HG02938 (cell line): Measurements from ENCODE around the gene AK1.
"Not testable (repeated sequence)": the region's sequence is repeated elsewhere in the genome, so short reads cannot be mapped to it uniquely, and the experiment has no call there.

ENCODE experiments used
- ATAC-seq: cut with Tn5 transposase; IDR thresholded peaks from one replicate; pipeline ENCODE4 v1.9.1; 2021; ENCODE audit warnings: mild to moderate bottlenecking, moderate library complexity; ENCODE audit not compliant: unreplicated experiment

AK1 gene

GRCh38 chr9:127884976-127885490, 7.6 kb upstream of the AK1 start:
- no peak for ATAC-seq

- no peak for ATAC-seq
Measured at GRCh38 chr9:127884427-127884911, 7.0 kb upstream of the AK1 start.

- no peak for ATAC-seq
Measured at GRCh38 chr9:127883959-127884358, 6.5 kb upstream of the AK1 start.

- ATAC-seq, result not testable (repeated sequence)
Measured at GRCh38 chr9:127881715-127882114, 4.2 kb upstream of the AK1 start.

GRCh38 chr9:127880143-127880542, 2.7 kb upstream of the AK1 start:
- no peak for ATAC-seq

GRCh38 chr9:127878652-127879390, 1.3 kb upstream of the AK1 start:
- no peak for ATAC-seq

- ATAC-seq, result no peak
Measured at GRCh38 chr9:127878001-127878651, 651 bp upstream of the AK1 start.

GRCh38 chr9:127876764-127877562, 512 bp downstream of the AK1 start:
- no peak for ATAC-seq

GRCh38 chr9:127876026-127876763, 1.3 kb downstream of the AK1 start:
- no peak for ATAC-seq

- ATAC-seq, result no peak
Measured at GRCh38 chr9:127875306-127875966, 2.0 kb downstream of the AK1 start.

- ATAC-seq, result no peak
Measured at GRCh38 chr9:127874301-127875221, 2.9 kb downstream of the AK1 start.

GRCh38 chr9:127873886-127874285, 3.6 kb downstream of the AK1 start:
- ATAC-seq, result no peak

GRCh38 chr9:127873223-127873691, 4.2 kb downstream of the AK1 start:
- no peak for ATAC-seq

GRCh38 chr9:127872369-127873222, 4.9 kb downstream of the AK1 start:
- no peak for ATAC-seq

- no peak for ATAC-seq
Measured at GRCh38 chr9:127871531-127871930, 5.9 kb downstream of the AK1 start.

GRCh38 chr9:127870887-127871286, 6.6 kb downstream of the AK1 start:
- no peak for ATAC-seq

- ATAC-seq, result not testable (repeated sequence)
Measured at GRCh38 chr9:127870153-127870491, 7.4 kb downstream of the AK1 start.
